MM.1S (cell line): ENCODE data around the gene NCBP2.

ENCODE experiments used
- DNase-seq: peaks from one replicate; pipeline ENCODE4 v3.0.0-alpha.2; 2015
- H2AFZ ChIP-seq: fragments of 300-600 bp; sonication (generic); 2 replicates; pipeline ENCODE4 v1.6.0; 2016; ENCODE audit warnings: antibody characterized with exemption, low read length
- H3F3A ChIP-seq: fragments of 300-600 bp; sonication (generic); 2 replicates; pipeline ENCODE4 v1.6.1; 2016; ENCODE audit warnings: mild to moderate bottlenecking, antibody characterized with exemption, low read length, moderate library complexity, mixed read lengths; ENCODE audit not compliant: insufficient read depth
- H3K27ac ChIP-seq: fragments of 300-600 bp; sonication (generic); 2 replicates; pipeline ENCODE4 v1.5.1; 2016; ENCODE audit warnings: mild to moderate bottlenecking, low read length
- H3K27me3 ChIP-seq: fragments of 300-600 bp; sonication (generic); replicated peaks from 2 replicates; pipeline ENCODE4 v1.6.0; 2016; ENCODE audit warnings: low read length; ENCODE audit not compliant: insufficient read depth
- H3K36me3 ChIP-seq: fragments of 300-600 bp; sonication (generic); replicated peaks from 2 replicates; pipeline ENCODE4 v1.6.1; 2016; ENCODE audit warnings: mild to moderate bottlenecking, low read length, mixed read lengths; ENCODE audit not compliant: insufficient read depth
- H3K4me1 ChIP-seq: fragments of 300-600 bp; sonication (generic); 2 replicates; pipeline ENCODE4 v1.6.1; 2016; ENCODE audit warnings: low read length, mixed read lengths
- H3K4me2 ChIP-seq: fragments of 300-600 bp; sonication (generic); 2 replicates; pipeline ENCODE4 v1.6.0; 2016; ENCODE audit warnings: low read depth, low read length
- H3K4me3 ChIP-seq: fragments of 300-600 bp; sonication (generic); 2 replicates; pipeline ENCODE4 v1.5.1; 2016; ENCODE audit warnings: low read length, mixed read lengths
- H3K79me2 ChIP-seq: fragments of 300-600 bp; sonication (generic); 2 replicates; pipeline ENCODE4 v1.6.1; 2016; ENCODE audit warnings: mixed run types, low read length, mixed read lengths
- H3K9ac ChIP-seq: fragments of 300-600 bp; sonication (generic); 2 replicates; pipeline ENCODE4 v1.6.1; 2016; ENCODE audit warnings: low read length, mixed read lengths
- H3K9me2 ChIP-seq: fragments of 300-600 bp; sonication (generic); replicated peaks from 2 replicates; pipeline ENCODE4 v1.6.1; 2016; ENCODE audit warnings: mild to moderate bottlenecking, low read length, mixed read lengths; ENCODE audit not compliant: insufficient read depth
- H3K9me3 ChIP-seq: fragments of 300-600 bp; sonication (generic); replicated peaks from 2 replicates; pipeline ENCODE4 v1.6.1; 2016; ENCODE audit warnings: mild to moderate bottlenecking, low read length, mixed read lengths; ENCODE audit not compliant: insufficient read depth
- H4K20me1 ChIP-seq: fragments of 300-600 bp; sonication (generic); 2 replicates; pipeline ENCODE4 v1.6.1; 2016; ENCODE audit warnings: mild to moderate bottlenecking, low read length, moderate library complexity, mixed read lengths; ENCODE audit not compliant: insufficient read depth
- EZH2 ChIP-seq: fragments of 300-600 bp; sonication (generic); optimal IDR thresholded peaks from 2 replicates; pipeline ENCODE3; 2017; ENCODE audit warnings: low read depth, mild to moderate bottlenecking, antibody characterized with exemption, low read length, mixed read lengths
- EZH2phosphoT487 ChIP-seq: fragments of 300-600 bp; sonication (generic); IDR thresholded peaks from 2 replicates; pipeline ENCODE4 v1.6.1; 2018; ENCODE audit warnings: antibody characterized with exemption, low read length
- TF ChIP-seq, protein P1 (sequence below): fragments of 300-600 bp; sonication (generic); IDR thresholded peaks from 2 replicates; pipeline ENCODE4 v1.5.1; 2016; ENCODE audit warnings: antibody characterized with exemption, low read length, mixed read lengths

The NCBP2 gene

DNA sequence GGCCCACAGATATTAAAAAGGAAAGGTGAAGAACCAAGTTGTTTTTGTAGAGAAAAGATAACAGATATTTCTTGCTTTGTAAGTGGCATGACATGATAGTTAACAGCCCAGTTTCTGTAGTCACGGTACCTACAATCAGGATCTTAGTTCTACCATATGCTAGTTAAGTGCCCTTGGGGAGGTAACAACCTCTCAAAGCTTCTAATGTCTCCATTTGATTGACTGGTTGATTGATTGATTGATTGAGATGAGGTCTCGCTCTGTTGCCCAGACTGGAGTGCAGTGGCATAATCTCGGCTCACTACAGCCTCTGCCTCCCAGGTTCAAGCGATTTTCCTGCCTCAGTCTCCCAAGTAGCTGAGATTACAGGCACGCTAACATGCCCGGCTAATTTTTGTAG lies 46.1 kb downstream of the NCBP2 start:
- no peak for TF ChIP-seq EZH2phosphoT487
- TF ChIP-seq, protein P1, sequence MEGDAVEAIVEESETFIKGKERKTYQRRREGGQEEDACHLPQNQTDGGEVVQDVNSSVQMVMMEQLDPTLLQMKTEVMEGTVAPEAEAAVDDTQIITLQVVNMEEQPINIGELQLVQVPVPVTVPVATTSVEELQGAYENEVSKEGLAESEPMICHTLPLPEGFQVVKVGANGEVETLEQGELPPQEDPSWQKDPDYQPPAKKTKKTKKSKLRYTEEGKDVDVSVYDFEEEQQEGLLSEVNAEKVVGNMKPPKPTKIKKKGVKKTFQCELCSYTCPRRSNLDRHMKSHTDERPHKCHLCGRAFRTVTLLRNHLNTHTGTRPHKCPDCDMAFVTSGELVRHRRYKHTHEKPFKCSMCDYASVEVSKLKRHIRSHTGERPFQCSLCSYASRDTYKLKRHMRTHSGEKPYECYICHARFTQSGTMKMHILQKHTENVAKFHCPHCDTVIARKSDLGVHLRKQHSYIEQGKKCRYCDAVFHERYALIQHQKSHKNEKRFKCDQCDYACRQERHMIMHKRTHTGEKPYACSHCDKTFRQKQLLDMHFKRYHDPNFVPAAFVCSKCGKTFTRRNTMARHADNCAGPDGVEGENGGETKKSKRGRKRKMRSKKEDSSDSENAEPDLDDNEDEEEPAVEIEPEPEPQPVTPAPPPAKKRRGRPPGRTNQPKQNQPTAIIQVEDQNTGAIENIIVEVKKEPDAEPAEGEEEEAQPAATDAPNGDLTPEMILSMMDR = no peak
- TF ChIP-seq EZH2 = no peak
- Histone ChIP-seq H3K9me2 (no peaks in the 10 kb centered on the region), H3K4me1 (no peaks in the 10 kb centered on the region), H3K4me2 (no peak overlapping the region), H3K79me2 (peaks cover 57% of the 10 kb centered on the region), H4K20me1 (no peaks in the 10 kb centered on the region; the same call in 1 of the 2 replicates), H3K9ac (no peak overlapping the region), H2AFZ (no peak overlapping the region), H3K27me3 (no peaks in the 10 kb centered on the region), H3K27ac (no peak overlapping the region), H3F3A (no peaks in the 10 kb centered on the region), H3K9me3 (no peaks in the 10 kb centered on the region), H3K4me3 (no peak overlapping the region), H3K36me3 (no peaks in the 10 kb centered on the region)
- no peak for DNase-seq

GRCh38 chr3:196894557-196895295 lies 47.6 kb downstream of the NCBP2 start:
- H3K9me3 ChIP-seq = no peaks in the 10 kb centered on the region
- H3K79me2 ChIP-seq = peaks cover 70% of the 10 kb centered on the region
- H3F3A ChIP-seq = no peaks in the 10 kb centered on the region

DNA sequence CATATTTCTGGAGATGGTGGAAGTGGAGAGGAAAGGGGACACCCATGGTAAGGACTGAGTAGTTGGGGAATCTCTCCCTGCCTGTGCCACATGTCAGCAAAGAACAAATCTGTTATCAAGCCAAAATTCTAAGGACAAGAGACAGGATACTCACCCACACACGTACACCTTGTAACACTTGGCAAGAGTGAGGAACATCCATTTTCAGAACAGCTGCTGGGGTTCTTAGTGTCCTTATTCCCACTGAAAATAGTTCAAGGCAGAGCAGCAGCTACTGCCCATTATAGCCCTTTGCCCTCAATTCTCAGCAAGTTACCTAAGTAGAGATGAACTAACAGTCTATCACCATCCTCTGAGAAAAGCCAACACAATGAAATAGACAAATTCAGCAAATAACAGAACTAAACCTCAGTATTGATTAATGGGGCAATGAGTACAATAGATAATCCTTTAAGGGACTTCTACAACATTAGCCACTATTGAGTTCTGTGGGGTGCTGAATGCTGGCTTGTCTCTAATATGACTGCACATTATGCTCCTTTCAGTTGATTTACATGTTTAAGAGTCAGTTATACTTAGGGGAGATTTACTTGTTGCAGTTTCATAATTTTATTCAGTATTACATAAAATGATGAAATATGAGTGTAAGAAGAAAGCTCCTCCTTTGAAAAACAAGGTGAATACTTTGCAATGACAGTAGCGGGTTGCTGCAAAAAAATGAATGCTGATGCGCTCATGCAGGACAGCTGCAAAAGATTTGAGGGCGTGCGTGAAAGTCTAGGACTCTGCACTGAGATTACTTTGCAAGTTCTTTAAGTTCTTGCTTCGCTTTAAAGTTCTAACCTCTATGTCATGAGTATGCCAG lies 52.3 kb downstream of the NCBP2 start:
- Histone ChIP-seq H3K4me3 (no peak overlapping the region), H2AFZ (no peak overlapping the region), H3K27ac (no peak overlapping the region), H3K79me2 (peaks cover 89% of the 10 kb centered on the region), H4K20me1 (0 out of 2 replicates have a peak, but pooled peaks cover 3% of the 10 kb centered on the region), H3K4me1 (no peaks in the 10 kb centered on the region), H3K9me2 (no peaks in the 10 kb centered on the region), H3K36me3 (0 out of 2 replicates have a peak, but pooled peaks cover 7% of the 10 kb centered on the region), H3K4me2 (no peak overlapping the region), H3F3A (no peaks in the 10 kb centered on the region), H3K27me3 (no peaks in the 10 kb centered on the region), H3K9ac (no peak overlapping the region), H3K9me3 (no peaks in the 10 kb centered on the region)
- TF ChIP-seq EZH2 (no peak), EZH2phosphoT487 (no peak)
- TF ChIP-seq, protein P1 = no peak
- DNase-seq = no peak

More at GRCh38 chr3:196894557-196895295, 47.6 kb downstream of the NCBP2 start:
- no peaks in the 10 kb centered on the region for H3K36me3 ChIP-seq
- no peaks in the 10 kb centered on the region for H3K27me3 ChIP-seq
- DNase-seq = no peak
- H3K4me1 ChIP-seq = no peaks in the 10 kb centered on the region
- no peaks in the 10 kb centered on the region; the same call in 1 of the 2 replicates for H4K20me1 ChIP-seq
- no peak overlapping the region for H3K4me2 ChIP-seq
- no peak overlapping the region for H3K27ac ChIP-seq
- H3K4me3 ChIP-seq = no peak overlapping the region
- H3K9ac ChIP-seq = no peak overlapping the region
- H2AFZ ChIP-seq = no peak overlapping the region
- TF ChIP-seq, protein P1 = no peak
- no peak for TF ChIP-seq EZH2
- no peaks in the 10 kb centered on the region for H3K9me2 ChIP-seq
